ENCODE measurements around the gene MGLL. TPM values are rescaled to one million over a fixed set of nuclear protein-coding genes. Genes with fewer than 3 reads are reported as not detected.

The MGLL gene
- 1.6 and 2.0 TPM in 2 replicates for total RNA-seq (2014; rRNA removed; shearing (Covaris generic))
- 0.07 and 3.2 TPM in 2 replicates for polyA plus RNA-seq (2014; cell fraction: nucleus; rRNA removed)

GRCh38 chr3:127822041-127822681 is at the start of gene MGLL:
Gene MGLL, minus strand, starts transcription at chr3:127822515. Its CDS starts 197 bp downstream, at chr3:127822318.
- DNase-seq (ENCODE audit: extremely low read depth, low read depth), result no peak

DNA sequence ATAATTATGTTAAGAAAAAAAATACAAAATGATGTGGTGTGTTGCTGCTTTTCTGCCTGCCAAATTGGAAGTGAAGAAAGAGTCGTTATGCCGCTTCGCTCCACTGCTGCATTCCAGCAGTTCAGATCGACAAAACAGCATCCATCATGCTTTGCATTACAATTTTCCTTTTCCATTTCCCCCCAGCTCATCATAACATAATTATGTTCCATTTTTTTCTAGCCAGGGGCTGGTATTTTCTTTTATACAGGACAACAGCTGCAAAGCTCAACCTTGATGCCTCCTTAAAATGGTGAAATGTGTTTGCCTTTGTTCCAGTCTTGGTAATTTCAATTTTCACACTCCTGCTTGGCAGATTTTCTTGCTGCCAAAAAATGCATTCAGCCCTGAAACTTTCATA is 47.8 kb upstream of the MGLL start:
- no peak for DNase-seq (ENCODE audit: extremely low read depth, low read depth)

GRCh38 chr3:127867986-127868385 is 45.7 kb upstream of the MGLL start:
- no peak for DNase-seq (ENCODE audit: extremely low read depth, low read depth)

DNA sequence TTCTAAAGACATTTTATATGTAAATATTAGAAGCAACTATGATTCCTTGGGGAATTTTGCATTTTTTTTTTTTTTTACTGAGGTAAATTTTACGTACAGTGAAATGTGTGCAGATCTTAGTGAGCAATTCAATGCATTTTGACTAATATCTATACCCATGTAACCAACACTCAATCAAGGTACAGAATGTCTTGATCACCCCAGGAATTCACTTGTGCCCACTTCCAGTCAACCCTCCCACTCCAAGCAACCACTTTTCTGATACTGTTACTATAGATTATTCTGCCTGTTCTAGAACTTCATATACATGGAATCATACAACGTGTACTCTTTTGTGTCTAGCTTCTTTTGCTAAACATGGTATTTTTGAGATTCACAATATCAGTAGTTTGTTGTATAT is 45.1 kb upstream of the MGLL start:
- DNase-seq (ENCODE audit: extremely low read depth, low read depth), result no peak

DNA sequence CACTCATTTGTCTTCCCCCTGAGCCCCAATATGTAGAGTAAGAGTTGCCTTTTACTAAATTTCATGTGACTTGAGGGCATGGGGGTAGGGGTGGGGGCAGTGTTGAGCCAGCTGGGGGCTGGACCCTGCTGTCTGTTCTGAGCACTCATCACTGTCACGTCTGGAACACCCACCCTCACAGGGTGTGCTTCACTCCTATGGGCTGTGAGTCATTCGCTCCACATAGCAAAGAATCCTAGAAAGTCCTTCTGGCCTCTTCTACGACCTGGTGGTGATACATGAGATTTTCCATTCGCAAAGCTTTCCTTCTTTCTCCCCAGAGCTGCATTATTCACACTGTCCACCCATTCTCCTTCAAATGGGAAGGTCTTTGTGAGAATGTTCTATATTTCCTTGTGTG is 43.6 kb upstream of the MGLL start:
- no peak for DNase-seq (ENCODE audit: extremely low read depth, low read depth)

DNA sequence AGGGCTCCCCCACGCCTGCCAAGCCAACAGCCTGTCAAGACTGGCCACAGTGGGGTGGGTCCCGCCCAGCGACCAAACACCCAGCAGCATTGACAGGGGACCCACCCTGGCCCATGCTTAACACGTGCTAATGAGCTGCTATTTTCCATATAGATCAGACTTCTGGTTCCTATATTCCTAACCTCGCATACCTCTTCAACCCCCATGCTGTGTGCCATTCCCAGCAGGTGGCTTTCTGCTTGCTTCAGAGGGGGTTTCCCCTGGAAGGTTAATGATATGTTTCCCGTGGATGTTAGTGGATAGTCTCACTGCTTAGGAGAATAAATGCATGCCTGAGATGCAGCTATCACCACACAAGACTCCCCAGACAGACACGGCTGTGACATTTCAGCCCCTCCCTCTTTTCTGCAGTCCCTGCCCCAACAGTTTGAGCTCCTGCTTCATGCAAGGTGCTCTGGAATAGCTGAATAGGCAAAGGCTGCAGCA is 37.9 kb upstream of the MGLL start:
- DNase-seq (ENCODE audit: extremely low read depth, low read depth), result no peak

GRCh38 chr3:127859730-127860129 is 37.4 kb upstream of the MGLL start:
- DNase-seq (ENCODE audit: extremely low read depth, low read depth), result no peak

DNA sequence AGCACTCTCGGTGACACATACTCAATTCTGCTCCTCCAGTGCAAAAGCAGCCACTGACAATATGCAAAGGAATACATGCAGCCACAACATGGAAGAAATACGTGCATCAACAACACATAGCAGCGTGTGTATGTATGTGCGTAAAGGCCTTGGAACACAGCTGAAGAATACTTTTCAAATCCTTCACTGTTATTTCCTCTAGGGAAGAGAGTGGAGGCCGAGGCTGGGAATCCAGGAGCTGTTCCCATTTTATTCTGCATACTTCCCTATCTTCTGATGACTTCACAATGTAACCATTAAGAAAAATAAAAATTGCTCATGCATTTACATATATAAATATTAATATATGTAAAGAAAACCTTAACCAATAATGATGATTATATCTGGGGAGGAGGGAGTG is 36.6 kb upstream of the MGLL start:
- DNase-seq (ENCODE audit: extremely low read depth, low read depth), result no peak

GRCh38 chr3:127858521-127858920 is 36.2 kb upstream of the MGLL start:
- DNase-seq (ENCODE audit: extremely low read depth, low read depth), result no peak

DNA sequence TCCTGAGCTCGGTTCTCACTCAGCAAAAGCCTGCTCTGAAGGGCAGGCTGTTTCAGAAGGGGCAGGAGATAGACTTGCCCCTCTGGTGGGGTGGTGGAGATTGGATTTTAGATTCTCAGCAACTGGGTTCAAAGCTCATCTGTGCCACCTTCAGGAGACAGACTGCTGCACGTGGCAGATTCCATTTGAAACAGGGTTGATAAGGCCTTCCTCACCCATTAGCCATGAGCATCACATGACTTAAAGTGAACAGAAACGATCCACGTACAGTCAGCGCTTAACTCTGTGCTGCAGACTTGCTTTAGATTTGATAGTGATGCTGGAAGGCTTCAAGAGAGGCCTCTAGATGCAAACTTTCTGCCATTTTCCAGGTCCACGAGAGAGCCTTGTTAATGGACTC is 35.0 kb upstream of the MGLL start:
- DNase-seq (ENCODE audit: extremely low read depth, low read depth), result no peak

DNA sequence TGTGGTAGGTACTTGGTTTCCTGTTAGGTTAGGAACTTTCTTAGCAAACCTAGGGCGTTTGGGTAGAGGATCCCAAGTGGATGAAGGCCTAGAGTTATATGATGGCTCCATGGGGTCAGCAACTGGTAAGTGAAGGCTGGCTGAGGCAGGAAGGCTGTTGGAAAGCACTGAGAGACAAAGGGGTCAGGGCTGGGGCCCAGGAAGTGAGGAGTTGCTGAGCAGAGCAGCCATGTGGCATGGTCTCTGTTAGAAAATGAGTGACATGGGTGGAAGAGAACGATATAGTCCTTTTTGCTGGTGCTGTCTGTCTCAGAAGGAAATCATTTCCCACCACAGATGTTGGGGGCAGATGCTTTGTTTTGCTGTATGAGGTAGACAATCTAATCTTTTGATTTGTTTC is 34.5 kb upstream of the MGLL start:
- DNase-seq (ENCODE audit: extremely low read depth, low read depth), result no peak

DNA sequence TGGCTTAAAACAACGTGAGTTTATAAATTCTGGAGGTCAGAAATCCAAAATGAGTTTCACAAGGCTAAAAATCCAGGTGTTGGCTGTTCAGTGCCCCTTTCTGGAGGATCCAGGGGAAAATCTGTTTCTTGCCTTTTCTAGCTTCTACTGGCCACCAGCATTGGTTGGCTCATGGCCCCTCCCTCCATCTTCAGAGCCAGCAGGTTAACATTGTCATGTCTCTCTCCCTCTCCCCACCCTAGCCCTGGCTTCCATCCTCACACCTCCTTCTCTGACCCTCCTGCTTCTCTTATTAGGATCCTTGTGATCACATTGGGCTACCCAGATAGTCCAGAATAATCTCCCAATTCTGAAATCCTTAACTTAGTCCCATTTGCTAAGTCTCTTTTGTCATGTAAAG is 32.9 kb upstream of the MGLL start:
- no peak for DNase-seq (ENCODE audit: extremely low read depth, low read depth)

- DNase-seq (ENCODE audit: extremely low read depth, low read depth), result no peak
Measured at GRCh38 chr3:127853681-127854080, 31.4 kb upstream of the MGLL start.

- no peak for DNase-seq (ENCODE audit: extremely low read depth, low read depth)
Measured at GRCh38 chr3:127851899-127852298, 29.6 kb upstream of the MGLL start.

- DNase-seq (ENCODE audit: extremely low read depth, low read depth), result no peak
Measured at GRCh38 chr3:127849368-127849767, 27.1 kb upstream of the MGLL start.

DNA sequence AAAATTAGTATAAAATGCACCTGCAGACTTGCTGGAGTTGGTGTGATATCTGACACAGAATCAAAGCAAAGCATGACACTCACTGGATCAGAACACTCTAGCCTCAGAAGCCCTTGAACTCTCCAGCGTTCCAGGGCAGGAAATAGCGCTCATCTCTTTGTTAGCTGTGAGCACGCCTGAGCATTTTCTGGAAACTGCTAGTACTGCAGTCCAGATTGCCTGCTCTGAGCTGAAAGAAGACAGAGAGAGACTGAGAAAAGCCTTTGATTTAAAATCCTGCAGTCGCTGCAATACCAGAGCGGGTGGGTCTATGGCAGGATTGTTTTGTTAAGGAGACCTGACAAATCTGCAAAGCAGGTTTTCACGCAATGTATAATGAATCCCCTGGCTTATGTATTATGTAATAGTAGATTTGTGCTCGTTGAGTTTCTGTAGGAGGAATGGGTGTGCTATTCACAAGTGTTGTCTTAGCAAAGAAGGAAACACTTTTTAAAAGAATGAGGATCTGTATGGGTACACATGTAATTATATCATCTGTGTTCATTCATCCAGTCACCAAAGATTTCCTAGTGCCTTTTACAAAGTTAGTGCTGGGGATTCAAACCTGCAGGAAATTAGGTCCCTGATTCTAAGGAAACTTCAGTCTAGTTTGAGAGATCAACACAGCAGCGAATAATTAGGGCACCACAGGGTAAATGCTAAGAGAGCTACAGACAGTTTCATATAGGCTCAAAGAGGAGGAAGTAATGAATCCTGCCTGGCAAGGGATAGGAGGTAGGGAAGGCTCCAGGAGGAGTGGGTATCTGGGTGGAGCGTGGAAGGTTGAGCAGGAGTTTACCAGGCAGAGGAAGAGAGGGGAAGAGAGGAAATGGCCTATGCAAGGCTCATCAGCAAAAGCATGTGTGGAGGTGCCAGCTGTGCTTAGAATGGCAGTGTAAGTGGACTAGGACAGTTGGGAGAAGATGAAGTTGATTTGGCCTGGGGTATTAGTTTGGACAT is 26.1 kb upstream of the MGLL start:
- DNase-seq (ENCODE audit: extremely low read depth, low read depth), result no peak

- DNase-seq (ENCODE audit: extremely low read depth, low read depth), result no peak
Measured at GRCh38 chr3:127847236-127847720, 25.0 kb upstream of the MGLL start.

DNA sequence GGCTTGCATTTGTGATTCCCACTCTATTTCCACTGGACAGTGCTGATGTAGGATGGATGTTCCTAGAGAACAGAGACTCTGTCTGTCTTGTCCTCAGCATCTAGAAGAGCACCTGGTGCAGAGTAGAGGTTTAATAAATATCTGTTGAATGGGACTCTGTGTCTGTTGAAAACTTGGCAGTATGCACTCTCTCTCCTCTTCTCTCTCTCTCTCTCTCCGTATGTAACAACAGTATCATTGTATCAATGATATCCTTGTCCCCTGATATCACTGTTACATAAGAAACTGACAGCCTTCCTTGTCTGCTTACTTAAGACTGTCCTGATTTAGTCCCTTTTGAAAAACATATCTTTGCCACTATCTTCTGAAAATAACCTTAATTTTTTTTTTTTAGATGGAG is 24.3 kb upstream of the MGLL start:
- no peak for DNase-seq (ENCODE audit: extremely low read depth, low read depth)

DNA sequence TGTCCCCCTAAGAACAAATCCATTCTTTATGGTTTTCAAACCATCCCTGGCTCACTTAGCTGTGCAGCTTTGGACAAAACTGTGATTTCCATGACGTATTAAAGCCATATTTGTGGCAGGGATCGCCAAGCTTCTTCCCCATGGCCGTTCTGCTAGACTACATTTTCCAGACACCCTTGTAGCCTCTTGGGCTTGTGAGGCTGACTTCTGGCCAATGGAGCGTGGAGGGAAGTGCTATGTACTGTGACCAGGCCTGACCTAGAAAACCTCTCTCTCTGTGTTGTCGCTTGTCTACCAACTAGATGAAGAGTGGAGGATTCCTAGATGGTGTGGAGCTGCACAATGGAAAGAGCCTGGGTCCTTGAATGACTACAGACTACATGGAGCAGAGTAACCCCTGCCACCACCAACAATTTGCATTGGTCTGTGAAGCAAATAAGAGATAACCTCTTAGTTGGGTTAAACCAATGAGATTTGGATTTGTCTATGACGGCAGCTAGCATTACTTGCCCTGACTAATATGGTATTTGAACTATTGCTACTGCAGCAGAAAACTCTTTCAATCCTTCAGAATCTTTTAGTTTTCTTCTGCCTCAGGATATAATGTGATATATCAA is 22.1 kb upstream of the MGLL start:
- no peak for DNase-seq (ENCODE audit: extremely low read depth, low read depth)

- DNase-seq (ENCODE audit: extremely low read depth, low read depth), result no peak
Measured at GRCh38 chr3:127840671-127841070, 18.4 kb upstream of the MGLL start.

GRCh38 chr3:127839099-127839498 is 16.8 kb upstream of the MGLL start:
- no peak for DNase-seq (ENCODE audit: extremely low read depth, low read depth)
